Astrocyte (in vitro differentiated cells and primary cell): ENCODE measurements around the gene INTS4. TPM values are rescaled to one million over a fixed set of nuclear protein-coding genes. Genes with fewer than 3 reads are reported as not detected.
A peak's percentile ranks its signal among the peaks of the same experiment; 100 is the strongest.

Experiments used
- DNase-seq: peaks from one replicate; pipeline ENCODE4 v3.0.0-alpha.2; 2010; ENCODE audit warnings: low read depth
- FAIRE-seq: peaks from 2 replicates; lab custom pipeline; 2011; peaks lifted over from hg19 to GRCh38; lab: Jason Lieb, UNC
- H2AFZ ChIP-seq: 2 replicates; pipeline ENCODE4 v1.6.0; 2012; ENCODE audit warnings: low read depth, low read length, inconsistent platforms
- H3K27ac ChIP-seq: 2 replicates; pipeline ENCODE4 v1.5.1; 2011; ENCODE audit warnings: low read depth, low read length, inconsistent platforms
- H3K27me3 ChIP-seq: 2 replicates; pipeline ENCODE4 v1.6.0; 2011; ENCODE audit warnings: low read length, inconsistent platforms; ENCODE audit not compliant: insufficient read depth
- H3K36me3 ChIP-seq: 2 replicates; pipeline ENCODE4 v1.5.1; 2011; ENCODE audit warnings: low read length, inconsistent platforms; ENCODE audit not compliant: insufficient read depth
- H3K4me1 ChIP-seq: 2 replicates; pipeline ENCODE4 v1.5.1; 2011; ENCODE audit warnings: low read length, inconsistent platforms; ENCODE audit not compliant: insufficient read depth
- H3K4me2 ChIP-seq: 2 replicates; pipeline ENCODE4 v1.6.0; 2012; ENCODE audit warnings: low read length, inconsistent platforms
- H3K4me3 ChIP-seq: 2 replicates; pipeline ENCODE4 v1.5.1; 2011; ENCODE audit warnings: low read depth, mild to moderate bottlenecking, low read length, inconsistent platforms; ENCODE audit not compliant: insufficient read depth
- H3K79me2 ChIP-seq: 2 replicates; pipeline ENCODE4 v1.6.0; 2012; ENCODE audit warnings: mild to moderate bottlenecking, low read length, inconsistent platforms; ENCODE audit not compliant: insufficient read depth
- H3K9ac ChIP-seq: 2 replicates; pipeline ENCODE4 v1.6.0; 2012; ENCODE audit warnings: mild to moderate bottlenecking, low read length, inconsistent platforms
- H3K9me3 ChIP-seq: 2 replicates; pipeline ENCODE4 v1.5.1; 2012; ENCODE audit warnings: low read depth, mild to moderate bottlenecking, low read length, inconsistent platforms; ENCODE audit not compliant: insufficient read depth
- H4K20me1 ChIP-seq: 2 replicates; pipeline ENCODE4 v1.6.0; 2012; ENCODE audit warnings: low read length, inconsistent platforms; ENCODE audit not compliant: insufficient read depth
- H3K27ac Mint-ChIP-seq: one replicate; pipeline ENCODE4 v1.8.0; 2021; ENCODE audit warnings: mild to moderate bottlenecking, mixed read lengths; ENCODE audit not compliant: unreplicated experiment
- H3K27me3 Mint-ChIP-seq: one replicate; pipeline ENCODE4 v1.8.0; 2021; ENCODE audit warnings: low read depth, mixed read lengths; ENCODE audit not compliant: unreplicated experiment
- H3K36me3 Mint-ChIP-seq: one replicate; pipeline ENCODE4 v1.8.0; 2021; ENCODE audit warnings: low read depth, mixed read lengths; ENCODE audit not compliant: unreplicated experiment
- H3K4me1 Mint-ChIP-seq: one replicate; pipeline ENCODE4 v1.8.0; 2021; ENCODE audit warnings: low read depth, mixed read lengths; ENCODE audit not compliant: unreplicated experiment
- H3K4me3 Mint-ChIP-seq: one replicate; pipeline ENCODE4 v1.8.0; 2021; ENCODE audit warnings: mild to moderate bottlenecking, moderate library complexity, mixed read lengths; ENCODE audit not compliant: unreplicated experiment
- H3K9me3 Mint-ChIP-seq: one replicate; pipeline ENCODE4 v1.8.0; 2021; ENCODE audit warnings: mild to moderate bottlenecking, mixed read lengths; ENCODE audit not compliant: unreplicated experiment
- EZH2 ChIP-seq: IDR thresholded peaks from 2 replicates; pipeline ENCODE4 v1.6.1; 2012; ENCODE audit warnings: mild to moderate bottlenecking, low read length, inconsistent platforms; ENCODE audit not compliant: insufficient read depth
- total RNA-seq: library from RNA; stranded (reverse); gene quantifications from 2 replicates; pipeline ENCODE4 v1.2.1, GENCODE V29; 2021
- TF ChIP-seq, protein P1 (sequence below): IDR thresholded peaks from 2 replicates; pipeline ENCODE4 v1.5.1; 2011; ENCODE audit warnings: low read depth, mild to moderate bottlenecking, inconsistent platforms, low read length, moderate library complexity; ENCODE audit not compliant: insufficient read depth

The INTS4 gene
- total RNA-seq, 1 donor from 2014 or later: 35.0 TPM

DNA sequence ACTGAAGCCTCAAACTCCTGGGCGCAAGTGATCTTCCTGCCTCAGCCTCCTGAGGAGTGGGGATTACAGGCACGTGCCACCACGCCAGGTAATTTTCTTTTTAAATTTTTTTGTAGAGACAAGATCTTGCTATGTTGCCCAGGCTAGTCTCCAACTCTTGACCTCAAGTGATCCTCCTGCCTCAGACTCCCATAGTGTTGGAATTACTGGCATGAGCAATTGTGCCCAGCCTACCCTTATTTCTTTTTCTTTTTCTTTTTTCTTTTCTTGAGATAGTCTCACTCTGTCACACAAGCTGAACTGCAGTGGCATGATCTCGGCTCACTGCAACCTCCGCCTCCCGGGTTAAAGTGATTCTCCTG, 109.7 kb downstream of the INTS4 start:
- no peak overlapping the region for H3K9ac ChIP-seq
- peaks cover 3% of the 10 kb centered on the region for H3K9me3 Mint-ChIP-seq
- H3K27me3 ChIP-seq: no peaks in the 10 kb centered on the region
- no peaks in the 10 kb centered on the region for H4K20me1 ChIP-seq
- no peaks in the 10 kb centered on the region for H3K9me3 ChIP-seq
- no peak for TF ChIP-seq EZH2
- TF ChIP-seq, protein P1, sequence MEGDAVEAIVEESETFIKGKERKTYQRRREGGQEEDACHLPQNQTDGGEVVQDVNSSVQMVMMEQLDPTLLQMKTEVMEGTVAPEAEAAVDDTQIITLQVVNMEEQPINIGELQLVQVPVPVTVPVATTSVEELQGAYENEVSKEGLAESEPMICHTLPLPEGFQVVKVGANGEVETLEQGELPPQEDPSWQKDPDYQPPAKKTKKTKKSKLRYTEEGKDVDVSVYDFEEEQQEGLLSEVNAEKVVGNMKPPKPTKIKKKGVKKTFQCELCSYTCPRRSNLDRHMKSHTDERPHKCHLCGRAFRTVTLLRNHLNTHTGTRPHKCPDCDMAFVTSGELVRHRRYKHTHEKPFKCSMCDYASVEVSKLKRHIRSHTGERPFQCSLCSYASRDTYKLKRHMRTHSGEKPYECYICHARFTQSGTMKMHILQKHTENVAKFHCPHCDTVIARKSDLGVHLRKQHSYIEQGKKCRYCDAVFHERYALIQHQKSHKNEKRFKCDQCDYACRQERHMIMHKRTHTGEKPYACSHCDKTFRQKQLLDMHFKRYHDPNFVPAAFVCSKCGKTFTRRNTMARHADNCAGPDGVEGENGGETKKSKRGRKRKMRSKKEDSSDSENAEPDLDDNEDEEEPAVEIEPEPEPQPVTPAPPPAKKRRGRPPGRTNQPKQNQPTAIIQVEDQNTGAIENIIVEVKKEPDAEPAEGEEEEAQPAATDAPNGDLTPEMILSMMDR: no peak
- no peak for DNase-seq
- H3K4me1 Mint-ChIP-seq: peaks cover 7% of the 10 kb centered on the region
- H3K4me3 ChIP-seq: no peak overlapping the region
- FAIRE-seq: no peak
- no peak overlapping the region for H3K27ac ChIP-seq
- H3K36me3 Mint-ChIP-seq: peaks cover 17% of the 10 kb centered on the region
- no peaks in the 10 kb centered on the region for H3K36me3 ChIP-seq
- no peak overlapping the region for H2AFZ ChIP-seq
- no peaks in the 10 kb centered on the region for H3K79me2 ChIP-seq
- peaks cover 8% of the 10 kb centered on the region for H3K4me1 ChIP-seq
- no peak overlapping the region for H3K4me2 ChIP-seq
- H3K4me3 Mint-ChIP-seq: no peak overlapping the region
- no peak overlapping the region for H3K27ac Mint-ChIP-seq
- no peaks in the 10 kb centered on the region for H3K27me3 Mint-ChIP-seq

DNA sequence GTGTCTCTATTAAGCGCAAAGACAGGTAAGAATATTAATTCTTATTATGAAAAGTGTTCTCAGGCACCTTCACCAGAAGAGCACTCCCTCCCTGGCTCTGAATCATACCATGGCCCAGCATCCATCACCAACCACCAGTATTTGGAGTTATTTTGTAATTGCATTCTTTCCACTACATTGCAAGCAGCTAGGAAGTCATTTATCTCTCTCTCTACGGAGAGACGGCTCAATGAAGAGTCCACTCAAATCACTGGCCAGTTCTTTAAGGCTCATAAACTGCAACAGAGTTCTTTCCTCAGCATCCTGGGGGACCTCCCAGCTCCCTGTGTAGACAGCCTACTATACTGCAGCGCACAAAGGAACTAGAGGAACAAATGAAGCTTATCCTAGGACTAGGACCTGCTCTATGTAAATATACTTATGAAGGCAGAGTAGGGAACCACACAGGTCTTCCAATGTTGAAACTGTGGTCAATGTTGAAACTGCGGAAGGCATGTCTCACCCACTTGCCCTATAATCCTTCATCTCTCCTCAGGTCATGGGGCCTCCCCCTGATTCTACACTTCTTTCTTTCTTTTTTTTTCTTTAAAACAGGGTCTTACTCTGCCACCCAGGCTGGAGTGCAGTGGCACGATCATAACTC, 110.2 kb downstream of the INTS4 start:
- Histone ChIP-seq H4K20me1 (no peaks in the 10 kb centered on the region), H3K79me2 (no peaks in the 10 kb centered on the region), H3K9me3 (no peaks in the 10 kb centered on the region), H3K4me2 (no peak overlapping the region), H3K27me3 (no peaks in the 10 kb centered on the region), H3K27ac (peak overlapping the region; percentile 34), H3K4me1 (peaks cover 8% of the 10 kb centered on the region), H3K9ac (no peak overlapping the region), H3K4me3 (no peak overlapping the region), H3K36me3 (no peaks in the 10 kb centered on the region), H2AFZ (no peak overlapping the region)
- FAIRE-seq (no peak), DNase-seq (peak; percentile 92)
- Mint-ChIP-seq H3K27ac (no peak overlapping the region), H3K4me1 (peaks cover 12% of the 10 kb centered on the region), H3K9me3 (peaks cover 3% of the 10 kb centered on the region), H3K36me3 (peaks cover 19% of the 10 kb centered on the region), H3K27me3 (no peaks in the 10 kb centered on the region), H3K4me3 (no peak overlapping the region)
- no peak for TF ChIP-seq EZH2
- TF ChIP-seq, protein P1: no peak

DNA sequence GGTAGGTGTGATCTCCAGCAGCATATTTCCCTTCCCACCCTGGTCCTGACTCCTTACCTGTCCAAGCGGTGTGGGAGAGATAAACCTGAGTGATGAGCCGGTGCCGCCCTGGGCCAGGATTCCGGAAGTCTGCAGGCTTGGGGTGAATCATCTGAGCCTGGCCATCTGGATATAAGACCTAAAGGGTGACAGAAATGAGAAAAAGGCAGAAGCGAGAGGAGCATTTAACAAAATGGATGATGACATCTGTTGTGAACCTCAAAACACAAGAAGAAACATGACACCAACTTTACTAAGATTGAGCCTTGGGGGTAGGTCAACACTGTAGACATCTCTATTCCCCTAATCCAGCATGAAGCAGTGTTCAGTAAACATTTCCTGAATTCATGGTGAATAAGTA, 110.7 kb downstream of the INTS4 start:
- peaks cover 18% of the 10 kb centered on the region for H3K4me1 Mint-ChIP-seq
- peaks cover 2% of the 10 kb centered on the region for H3K9me3 Mint-ChIP-seq
- H3K36me3 Mint-ChIP-seq: peaks cover 20% of the 10 kb centered on the region
- Histone ChIP-seq H4K20me1 (no peaks in the 10 kb centered on the region), H3K4me3 (no peak overlapping the region), H2AFZ (no peak overlapping the region), H3K9me3 (no peaks in the 10 kb centered on the region), H3K9ac (no peak overlapping the region), H3K27me3 (no peaks in the 10 kb centered on the region), H3K79me2 (no peaks in the 10 kb centered on the region), H3K36me3 (no peaks in the 10 kb centered on the region), H3K4me2 (no peak overlapping the region), H3K4me1 (peaks cover 8% of the 10 kb centered on the region), H3K27ac (peak overlapping the region; percentile 34)
- peak overlapping the region; percentile 2 for H3K27ac Mint-ChIP-seq
- no peak for FAIRE-seq
- H3K27me3 Mint-ChIP-seq: no peaks in the 10 kb centered on the region
- DNase-seq: peak; percentile 81
- TF ChIP-seq, protein P1: no peak
- no peak for TF ChIP-seq EZH2
- H3K4me3 Mint-ChIP-seq: no peak overlapping the region
